DOHH2 (cell line): ENCODE results near the gene MET.

ENCODE experiments used
- CTCF ChIP-seq: fragments of 200-600 bp; sonication (generic); IDR thresholded peaks from one replicate; pipeline ENCODE4 v1.5.1; 2014; ENCODE audit warnings: antibody characterized with exemption, mild to moderate bottlenecking, low read depth, low read length; ENCODE audit not compliant: poor library complexity, severe bottlenecking
- EZH2phosphoT487 ChIP-seq: fragments of 200-600 bp; sonication (generic); IDR thresholded peaks from 2 replicates; pipeline ENCODE4 v1.6.1; 2017; ENCODE audit warnings: borderline replicate concordance, mild to moderate bottlenecking, antibody characterized with exemption, low read length, moderate library complexity, mixed read lengths

DNA sequence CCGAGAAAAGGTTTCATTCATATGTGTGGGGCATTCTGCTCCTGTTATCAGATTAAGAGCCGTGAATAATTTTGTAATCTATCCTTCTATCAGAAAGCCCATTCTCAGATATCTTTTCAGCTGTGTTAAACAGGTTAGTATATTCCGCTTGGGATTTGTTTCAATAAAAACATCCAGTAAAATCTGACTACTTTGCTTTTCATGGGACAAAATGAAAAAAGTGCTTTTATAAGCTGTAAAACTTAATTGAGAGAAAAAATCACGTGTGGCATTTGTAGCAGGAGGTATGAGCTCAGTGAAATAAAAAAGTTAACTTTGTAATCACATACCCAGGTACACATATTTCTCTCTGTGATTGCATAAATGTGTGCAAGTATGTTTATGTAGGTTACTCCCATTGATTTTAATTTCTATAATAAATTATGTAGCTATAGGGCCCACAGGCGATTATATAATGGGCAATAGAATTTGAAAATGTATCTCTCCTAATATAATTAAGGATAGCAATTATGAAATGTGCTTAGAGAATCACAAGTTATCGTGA, 3.9 kb downstream of the MET start:
- TF ChIP-seq CTCF (no peak), EZH2phosphoT487 (no peak)
